ENCODE data around the gene BMPER. TPM values are rescaled to one million over a fixed set of nuclear protein-coding genes. Genes with fewer than 3 reads are reported as not detected.
A peak's percentile ranks its signal among the peaks of the same experiment; 100 is the strongest.

BMPER gene
- polyA plus RNA-seq, 1 donor from 2014 or later, result not detected

DNA sequence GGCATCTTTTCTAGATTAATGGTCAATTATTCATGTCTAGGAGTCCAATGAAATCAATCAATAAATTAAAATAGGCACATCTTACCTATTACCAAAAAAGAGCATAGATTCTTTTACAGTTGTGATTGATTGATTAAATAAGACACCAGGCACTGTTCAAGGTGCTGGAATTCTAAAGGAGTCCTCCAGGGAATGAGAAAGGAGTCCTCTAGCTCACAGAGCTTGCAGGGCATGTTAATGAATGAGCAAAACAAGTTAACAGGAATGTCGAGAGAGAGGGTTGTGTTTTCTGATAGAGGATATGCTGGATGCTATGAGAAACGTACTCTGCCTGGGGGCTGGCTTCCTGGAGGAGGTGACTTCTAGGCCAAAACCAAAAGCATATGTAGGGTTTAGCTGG is 191.4 kb downstream of the BMPER start:
- Mint-ChIP-seq H3K27ac (no peak overlapping the region), H3K27me3 (peaks cover 2% of the 10 kb centered on the region), H3K36me3 (no peaks in the 10 kb centered on the region), H3K4me1 (no peaks in the 10 kb centered on the region), H3K4me3 (no peak overlapping the region), H3K9me3 (peaks cover 0 to 2% (median 0%) of the 10 kb centered on the region in 3 donors)

DNA sequence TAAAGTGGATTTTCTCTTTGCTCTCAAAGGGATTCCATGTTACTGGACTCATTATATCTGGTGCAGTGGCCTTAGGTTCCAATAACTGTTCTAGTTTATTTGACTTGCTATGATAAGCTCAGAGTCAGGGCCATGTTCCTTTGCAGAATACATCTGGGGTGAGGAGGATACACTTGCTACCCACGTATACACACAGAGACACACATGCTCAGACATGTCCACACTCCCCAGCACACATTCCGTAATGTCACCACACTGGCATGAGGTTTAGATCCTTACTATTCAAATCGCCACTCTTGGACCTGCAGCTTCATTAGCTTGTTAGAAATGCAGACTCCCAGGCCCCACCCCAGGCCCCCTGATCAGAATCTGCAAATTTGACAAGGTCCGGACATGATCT is 195.3 kb downstream of the BMPER start:
- Mint-ChIP-seq H3K9me3 (peaks cover 0 to 4% (median 2%) of the 10 kb centered on the region in 3 donors), H3K36me3 (no peaks in the 10 kb centered on the region), H3K4me3 (no peak overlapping the region), H3K27ac (no peak overlapping the region), H3K27me3 (peaks cover 2% of the 10 kb centered on the region), H3K4me1 (no peaks in the 10 kb centered on the region)

DNA sequence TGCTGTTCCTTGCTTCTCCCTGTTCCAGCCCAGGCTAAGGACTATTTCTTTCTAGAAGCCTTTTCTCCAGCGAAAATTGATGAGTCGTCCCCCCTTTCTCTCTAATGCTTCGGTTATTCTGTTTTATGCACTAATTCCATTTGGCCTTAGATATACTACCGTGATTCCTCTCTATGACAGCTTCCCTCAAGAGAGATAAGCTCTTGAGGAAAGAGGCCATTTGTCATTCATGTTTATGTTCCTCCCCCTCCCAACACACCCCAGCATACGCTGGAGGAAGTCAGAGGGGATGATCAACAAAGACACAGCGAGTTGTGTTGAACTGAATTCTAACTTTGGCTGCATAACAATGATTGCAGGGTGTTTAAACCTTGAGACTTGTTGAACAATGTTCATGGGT is 198.8 kb downstream of the BMPER start:
- H3K4me3 Mint-ChIP-seq, result no peak overlapping the region
- peaks cover 0 to 4% (median 3%) of the 10 kb centered on the region in 3 donors for H3K9me3 Mint-ChIP-seq
- no peaks in the 10 kb centered on the region for H3K4me1 Mint-ChIP-seq
- H3K27me3 Mint-ChIP-seq, result peaks cover 2% of the 10 kb centered on the region
- no peak overlapping the region for H3K27ac Mint-ChIP-seq
- no peaks in the 10 kb centered on the region for H3K36me3 Mint-ChIP-seq

DNA sequence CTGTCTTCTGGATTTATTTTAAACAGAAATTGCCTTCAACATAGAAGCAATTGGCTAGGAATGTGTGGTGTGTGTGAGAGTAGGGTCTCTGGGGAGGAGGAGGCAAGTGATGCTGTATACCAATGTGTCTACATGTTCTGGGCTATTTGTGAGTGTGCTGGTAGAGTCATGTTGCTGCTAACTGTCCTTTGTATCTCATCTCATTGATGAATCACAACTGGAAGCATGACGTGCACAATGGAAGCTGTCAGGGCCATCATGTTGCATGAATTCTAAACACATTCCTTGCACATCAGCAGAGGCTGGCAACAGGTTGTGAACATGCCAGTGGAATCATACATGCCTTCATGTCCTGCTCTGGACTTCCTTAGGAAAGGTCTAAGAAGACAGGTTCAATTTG is 199.7 kb downstream of the BMPER start:
- Mint-ChIP-seq H3K9me3 (peaks cover 0 to 4% (median 3%) of the 10 kb centered on the region in 3 donors), H3K36me3 (no peaks in the 10 kb centered on the region), H3K27me3 (peaks cover 2% of the 10 kb centered on the region), H3K4me1 (no peaks in the 10 kb centered on the region), H3K27ac (no peak overlapping the region), H3K4me3 (no peak overlapping the region)

GRCh38 chr7:34107276-34107675 is 201.9 kb downstream of the BMPER start:
- Mint-ChIP-seq H3K4me1 (no peaks in the 10 kb centered on the region), H3K4me3 (no peak overlapping the region), H3K27ac (no peak overlapping the region)

GRCh38 chr7:34108165-34108564 is 202.8 kb downstream of the BMPER start:
- Mint-ChIP-seq H3K27me3 (no peaks in the 10 kb centered on the region), H3K9me3 (peaks cover 2 to 5% (median 5%) of the 10 kb centered on the region in 3 donors), H3K27ac (no peak overlapping the region), H3K36me3 (no peaks in the 10 kb centered on the region), H3K4me3 (no peak overlapping the region), H3K4me1 (no peaks in the 10 kb centered on the region)

More at GRCh38 chr7:34107276-34107675, 201.9 kb downstream of the BMPER start:
- Mint-ChIP-seq H3K27me3 (no peaks in the 10 kb centered on the region), H3K9me3 (peaks cover 5% of the 10 kb centered on the region in 3 donors), H3K36me3 (no peaks in the 10 kb centered on the region)

DNA sequence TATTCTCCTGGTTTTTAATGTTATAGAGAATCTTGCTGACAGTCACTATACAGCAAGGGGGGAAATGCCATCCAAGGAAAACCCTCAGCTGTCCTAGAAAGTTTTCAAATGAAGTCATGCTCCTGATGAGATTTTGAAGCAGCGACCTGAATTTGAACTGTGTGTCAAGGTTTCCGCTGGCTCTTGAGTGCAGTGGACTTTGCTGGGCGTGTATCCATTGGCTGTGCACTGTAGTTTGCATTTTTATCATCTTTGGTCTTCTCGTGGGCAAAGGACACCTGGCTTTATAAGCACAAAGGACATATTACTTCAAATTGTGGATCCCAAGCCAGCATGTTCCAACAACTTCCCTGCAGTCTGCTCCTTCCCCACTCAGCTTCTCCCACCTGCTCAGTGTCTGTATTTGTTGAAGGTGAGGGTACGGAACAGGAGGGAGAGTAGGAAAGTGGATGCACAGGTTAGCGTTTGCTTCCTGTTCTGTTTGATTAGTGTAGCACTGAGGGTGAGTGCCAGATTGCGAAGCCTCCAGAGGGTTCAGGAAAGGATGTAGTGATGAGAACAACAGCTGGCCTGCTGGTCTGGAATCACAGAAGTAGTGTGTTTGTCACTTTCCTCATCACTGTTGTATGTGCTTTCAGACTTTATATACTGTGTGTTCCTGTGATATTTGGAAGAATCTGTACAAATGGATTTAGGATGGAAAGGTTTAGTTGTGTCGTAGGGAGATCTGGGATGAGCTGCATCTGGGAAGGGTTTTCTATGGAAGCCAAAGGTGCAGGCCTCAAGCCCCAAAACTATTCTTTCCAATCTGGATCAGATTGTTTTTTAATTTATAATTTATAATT is 204.8 kb downstream of the BMPER start:
- H3K27ac Mint-ChIP-seq, result no peak overlapping the region
- no peak overlapping the region for H3K4me3 Mint-ChIP-seq
- H3K27me3 Mint-ChIP-seq, result no peaks in the 10 kb centered on the region
- H3K4me1 Mint-ChIP-seq, result no peaks in the 10 kb centered on the region
- peaks cover 2 to 10% (median 8%) of the 10 kb centered on the region in 3 donors for H3K9me3 Mint-ChIP-seq
- H3K36me3 Mint-ChIP-seq, result no peaks in the 10 kb centered on the region

GRCh38 chr7:34111031-34111430 is 205.7 kb downstream of the BMPER start:
- Mint-ChIP-seq H3K27ac (no peak overlapping the region), H3K27me3 (no peaks in the 10 kb centered on the region), H3K4me3 (no peak overlapping the region), H3K9me3 (peaks cover 2 to 13% (median 8%) of the 10 kb centered on the region in 3 donors), H3K36me3 (no peaks in the 10 kb centered on the region), H3K4me1 (no peaks in the 10 kb centered on the region)

DNA sequence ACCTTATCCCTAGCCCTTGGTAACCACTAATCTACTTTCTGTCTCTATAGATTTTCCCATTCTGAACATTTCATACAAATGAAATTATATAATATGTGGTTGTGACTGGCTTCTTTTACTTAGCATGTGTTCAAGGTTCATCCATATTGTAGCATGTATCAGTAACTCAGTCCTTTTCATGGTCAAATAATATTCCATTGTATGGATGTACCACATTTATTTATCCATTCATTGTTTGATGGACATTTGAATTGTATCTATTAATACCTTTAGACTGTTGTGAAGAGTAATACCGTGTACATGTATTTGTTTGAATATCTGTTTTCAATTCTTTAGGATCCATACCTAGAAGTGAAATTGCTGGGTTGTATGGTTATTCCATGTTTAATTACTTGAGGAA is 210.2 kb downstream of the BMPER start:
- H3K27ac Mint-ChIP-seq, result no peak overlapping the region
- H3K4me1 Mint-ChIP-seq, result no peaks in the 10 kb centered on the region
- H3K9me3 Mint-ChIP-seq, result peaks cover 7 to 13% (median 7%) of the 10 kb centered on the region in 3 donors
- H3K27me3 Mint-ChIP-seq, result no peaks in the 10 kb centered on the region
- H3K4me3 Mint-ChIP-seq, result no peak overlapping the region
- no peaks in the 10 kb centered on the region for H3K36me3 Mint-ChIP-seq

- Mint-ChIP-seq H3K27ac (no peak overlapping the region), H3K9me3 (peaks cover 4 to 8% (median 5%) of the 10 kb centered on the region in 3 donors), H3K4me1 (no peaks in the 10 kb centered on the region), H3K27me3 (no peaks in the 10 kb centered on the region), H3K36me3 (no peaks in the 10 kb centered on the region), H3K4me3 (no peak overlapping the region)
Measured at GRCh38 chr7:34117573-34117972, 212.2 kb downstream of the BMPER start.

DNA sequence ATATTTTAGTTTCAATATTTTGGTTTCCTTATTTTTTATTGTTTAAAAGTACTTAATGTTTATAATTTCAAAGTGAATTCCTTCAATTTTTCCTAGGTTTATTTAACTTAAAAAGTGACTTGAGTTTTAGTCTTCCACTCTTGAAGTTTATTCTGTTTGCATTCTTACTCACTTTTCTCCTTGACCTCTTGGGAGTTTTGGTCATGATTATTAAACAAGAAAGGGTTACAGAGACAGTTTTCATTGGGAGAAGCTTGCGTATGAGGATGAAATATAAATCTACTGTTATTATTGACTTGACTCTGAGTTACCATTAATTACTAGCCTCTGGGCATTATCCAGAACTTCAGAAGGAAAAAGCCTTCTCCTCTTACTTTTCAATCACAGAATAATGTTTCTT is 216.0 kb downstream of the BMPER start:
- Mint-ChIP-seq H3K4me1 (no peaks in the 10 kb centered on the region), H3K27ac (no peak overlapping the region), H3K9me3 (peaks cover 7 to 21% (median 14%) of the 10 kb centered on the region in 3 donors), H3K36me3 (peaks cover under 1% of the 10 kb centered on the region), H3K4me3 (no peak overlapping the region), H3K27me3 (no peaks in the 10 kb centered on the region)

DNA sequence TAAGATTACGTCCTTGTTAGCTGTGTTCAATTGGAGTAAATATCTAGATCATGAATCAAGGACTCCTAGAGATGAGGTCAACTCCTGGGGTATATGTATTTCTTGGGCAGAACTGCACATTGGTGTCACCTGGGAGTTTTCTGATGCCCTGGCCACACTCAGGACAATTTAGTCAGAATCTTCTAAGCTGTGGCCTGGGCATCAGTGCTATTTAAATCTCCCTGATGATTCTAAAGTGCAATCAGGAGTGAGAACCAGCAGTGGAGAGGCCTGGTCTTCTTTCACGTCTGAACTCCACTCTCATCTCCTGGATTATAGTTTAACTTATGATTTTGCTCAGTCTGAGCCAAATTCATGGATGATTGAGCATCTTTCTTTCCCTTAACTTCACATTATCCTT is 218.0 kb downstream of the BMPER start:
- Mint-ChIP-seq H3K27me3 (no peaks in the 10 kb centered on the region), H3K27ac (no peak overlapping the region), H3K9me3 (peaks cover 12 to 33% (median 15%) of the 10 kb centered on the region in 3 donors), H3K36me3 (peaks cover 2% of the 10 kb centered on the region), H3K4me1 (no peaks in the 10 kb centered on the region), H3K4me3 (no peak overlapping the region)

GRCh38 chr7:34124765-34125164 is 219.4 kb downstream of the BMPER start:
- Mint-ChIP-seq H3K27me3 (no peaks in the 10 kb centered on the region), H3K4me1 (no peaks in the 10 kb centered on the region), H3K9me3 (peaks cover 11 to 33% (median 12%) of the 10 kb centered on the region in 3 donors), H3K27ac (no peak overlapping the region), H3K4me3 (no peak overlapping the region), H3K36me3 (peaks cover 2% of the 10 kb centered on the region)

- Mint-ChIP-seq H3K4me3 (no peak overlapping the region), H3K9me3 (peaks cover 10 to 30% (median 14%) of the 10 kb centered on the region in 3 donors), H3K27ac (no peak overlapping the region), H3K4me1 (no peaks in the 10 kb centered on the region), H3K36me3 (peaks cover 3% of the 10 kb centered on the region), H3K27me3 (peaks cover 1% of the 10 kb centered on the region)
Measured at GRCh38 chr7:34128762-34129161, 223.4 kb downstream of the BMPER start.

- H3K4me3 Mint-ChIP-seq, result peak overlapping the region in 1 of 4 donors; percentile 70
- peaks cover 3% of the 10 kb centered on the region for H3K36me3 Mint-ChIP-seq
- peaks cover 5 to 18% (median 10%) of the 10 kb centered on the region in 3 donors for H3K9me3 Mint-ChIP-seq
- H3K27ac Mint-ChIP-seq, result no peak overlapping the region
- H3K27me3 Mint-ChIP-seq, result peaks cover 1% of the 10 kb centered on the region
- no peaks in the 10 kb centered on the region for H3K4me1 Mint-ChIP-seq
Measured at GRCh38 chr7:34130558-34131295, 225.4 kb downstream of the BMPER start.
